Suppressor macrophage treated with lipopolysaccharide for 4 hours (primary cell): Measurements from ENCODE around the gene SOWAHB.

Experiments used
- DNase-seq: peaks from one replicate; pipeline ENCODE4 v3.0.0-alpha.2; 2020

SOWAHB gene

DNA sequence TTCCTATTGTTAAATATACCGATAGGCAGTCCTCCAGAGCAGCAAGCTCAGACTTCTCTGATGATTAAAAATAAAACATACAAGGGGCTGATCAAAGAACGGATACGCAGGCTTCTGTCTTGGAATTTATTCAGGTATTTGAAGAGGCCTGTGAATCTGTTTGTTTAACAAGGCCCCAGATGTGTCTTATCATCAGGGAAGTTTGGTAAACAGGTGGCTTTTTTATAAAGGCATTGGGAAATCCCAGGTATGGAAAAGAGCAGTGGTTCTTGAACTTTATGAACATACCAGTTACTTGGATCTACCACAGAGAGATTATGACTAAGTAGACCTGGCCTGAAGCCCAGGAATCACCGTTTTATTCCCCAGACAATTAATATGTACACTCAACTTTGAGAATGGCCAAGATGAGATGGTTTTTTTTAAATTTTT lies 47.9 kb downstream of the SOWAHB start:
- DNase-seq: no peak
